HuH-7 (cell line): ENCODE results near the gene CERS3.
"Not testable (repeated sequence)": the region's sequence is repeated elsewhere in the genome, so short reads cannot be mapped to it uniquely, and the experiment has no call there.

ENCODE experiments used
- DNase-seq: peaks from one replicate; pipeline ENCODE4 v3.0.0; 2011; ENCODE audit warnings: low spot score

CERS3 gene

DNA sequence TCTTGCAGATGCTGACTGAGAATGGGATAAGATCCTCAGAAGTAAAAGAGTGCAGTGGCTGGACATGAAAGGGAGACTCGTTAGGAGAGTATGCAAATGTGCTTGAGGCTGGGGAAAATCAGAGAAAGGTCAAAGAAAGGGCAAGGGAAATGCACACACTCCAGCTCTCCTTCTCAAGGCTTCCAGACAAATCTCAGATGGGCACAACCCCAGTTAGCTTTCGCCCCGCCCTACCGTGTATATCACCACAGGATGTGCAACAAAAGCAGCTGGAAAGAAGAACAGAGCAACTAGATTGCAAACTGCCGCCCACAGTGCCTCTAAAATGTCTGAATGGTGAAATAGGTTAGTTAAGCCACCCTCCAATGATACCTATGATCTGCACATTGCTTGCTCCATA, 63.9 kb downstream of the CERS3 start:
- no peak for DNase-seq

DNA sequence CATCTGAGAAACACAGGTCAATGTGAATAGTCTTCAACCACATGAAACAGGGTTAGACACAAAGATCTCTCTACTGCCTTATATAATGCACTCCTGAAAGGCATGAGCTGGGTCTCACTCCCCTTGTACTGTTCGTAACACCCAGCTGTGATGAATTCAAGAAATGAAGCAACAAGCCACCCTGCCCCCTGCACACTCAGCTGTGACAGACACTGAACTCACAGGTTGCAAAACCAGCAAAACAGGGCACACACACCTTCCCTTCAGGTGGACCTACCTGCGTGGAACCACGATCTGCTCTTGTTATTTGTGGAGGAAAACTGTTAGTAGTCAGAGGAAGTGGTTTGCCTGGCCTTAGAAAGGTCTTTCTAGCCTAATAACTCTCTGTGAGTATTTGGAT, 64.5 kb downstream of the CERS3 start:
- no peak for DNase-seq

DNA sequence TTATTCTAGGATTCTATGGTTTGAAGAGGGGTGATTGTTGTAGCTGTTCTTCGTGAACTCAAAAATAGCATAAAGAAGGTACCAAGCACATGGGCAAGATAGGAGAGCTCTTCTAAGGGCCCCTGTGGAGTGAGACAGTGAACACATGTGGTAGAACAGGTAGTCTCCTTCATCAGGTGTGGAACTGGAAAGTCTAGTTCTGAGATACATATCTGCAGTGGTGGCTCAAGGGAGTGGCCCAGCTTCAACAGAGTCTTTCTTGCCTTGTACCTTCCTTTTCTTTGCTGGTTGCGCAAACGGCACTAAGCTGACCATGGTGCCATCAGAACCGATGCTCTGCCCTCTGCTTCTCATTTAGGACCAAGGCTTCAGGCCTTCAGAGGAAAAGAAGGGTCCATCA, 65.2 kb downstream of the CERS3 start:
- no peak for DNase-seq

DNA sequence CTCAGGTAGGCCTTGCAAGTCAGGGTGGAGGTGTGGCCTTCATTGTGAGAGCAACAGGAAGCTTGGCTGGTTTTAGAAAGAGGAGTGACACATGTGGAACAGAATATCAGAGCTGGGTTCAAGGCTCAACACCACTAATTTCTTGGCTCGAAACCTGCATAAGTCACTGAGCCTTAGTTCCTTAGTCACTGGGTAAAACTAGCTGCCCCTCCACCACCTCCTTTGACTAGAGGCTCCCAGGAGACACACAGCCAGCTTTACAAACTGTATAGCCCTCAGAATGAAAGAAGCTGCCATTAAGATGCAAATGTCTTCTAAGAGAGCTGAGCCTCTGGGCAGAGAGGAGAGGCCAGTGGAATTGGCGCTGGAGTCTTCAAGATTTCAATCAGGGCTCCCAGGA, 67.7 kb downstream of the CERS3 start:
- DNase-seq: no peak

DNA sequence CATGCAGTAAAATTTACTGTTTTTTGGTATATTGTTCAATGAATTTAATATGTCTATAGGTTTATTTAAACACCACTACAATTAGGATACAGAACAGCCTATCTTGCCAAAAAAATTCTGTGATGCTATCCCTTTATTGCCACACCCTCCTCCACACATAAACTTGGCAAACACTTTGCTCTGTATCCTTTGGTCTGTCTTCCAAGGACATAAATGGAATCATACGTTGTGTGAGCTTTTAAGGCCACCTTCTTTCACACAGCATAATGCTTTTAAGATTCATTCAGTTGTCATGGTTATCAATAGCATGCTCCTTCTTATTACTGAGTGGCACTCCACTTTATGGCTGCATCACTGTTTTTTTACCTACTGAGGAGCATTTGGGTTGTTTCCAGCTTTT, 71.5 kb downstream of the CERS3 start:
- DNase-seq: no peak

DNA sequence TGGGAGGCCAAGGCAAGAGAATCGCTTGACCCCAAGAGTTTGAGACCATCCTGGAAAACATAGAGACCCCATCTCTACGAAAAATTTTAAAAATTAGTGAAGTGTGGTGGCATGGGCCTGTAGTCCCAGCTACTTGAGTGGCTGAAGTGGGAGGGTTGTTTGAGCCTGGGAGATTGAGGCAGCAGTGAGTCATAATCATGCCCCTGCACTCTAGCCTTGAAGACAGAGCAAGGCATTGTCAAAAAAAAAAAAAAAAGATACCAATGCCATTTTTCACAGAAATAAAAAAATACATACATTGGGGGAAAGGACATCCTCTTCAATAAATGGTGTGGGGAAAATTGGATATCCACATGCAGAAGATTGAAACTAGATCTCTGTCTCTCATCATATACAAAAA, 74.6 kb downstream of the CERS3 start:
- DNase-seq: no peak

DNA sequence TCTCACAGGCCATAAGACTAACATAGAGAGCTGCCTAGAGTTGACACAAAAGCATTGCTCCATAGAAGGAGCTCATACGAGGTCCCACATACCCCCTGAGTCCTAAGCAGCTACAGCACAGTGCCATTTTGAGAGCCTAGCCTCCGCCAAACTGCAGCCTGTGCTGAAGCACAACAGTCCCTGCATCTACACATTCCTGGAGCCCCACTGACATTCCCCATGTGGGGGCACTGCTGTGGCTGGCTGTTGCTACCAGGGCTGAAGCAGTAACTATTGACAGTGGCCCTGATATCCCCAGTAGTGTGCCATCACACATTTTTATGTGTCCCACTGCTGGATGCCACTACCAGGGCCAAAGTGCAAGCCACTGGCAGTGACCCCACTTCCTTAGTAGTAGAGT, 80.3 kb downstream of the CERS3 start:
- DNase-seq: no peak

DNA sequence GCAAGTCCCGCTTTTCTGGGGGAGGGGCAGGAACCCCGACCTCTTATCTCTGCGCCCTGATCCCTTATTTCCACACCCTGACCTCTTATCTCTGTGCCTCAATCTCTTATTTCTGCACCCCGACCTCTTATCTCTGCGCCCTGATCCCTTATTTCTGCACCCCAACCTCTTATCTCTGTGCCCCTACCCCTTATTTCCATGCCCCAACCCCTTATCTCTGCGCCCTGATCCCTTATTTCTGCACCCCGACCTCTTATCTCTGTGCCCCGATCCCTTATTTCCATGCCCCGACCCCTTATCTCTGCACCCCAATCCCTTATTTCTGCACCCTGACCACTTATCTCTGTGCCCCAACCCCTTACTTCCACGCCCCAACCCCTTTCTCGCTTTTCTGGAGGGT, 87.7 kb downstream of the CERS3 start:
- not testable (repeated sequence) for DNase-seq

DNA sequence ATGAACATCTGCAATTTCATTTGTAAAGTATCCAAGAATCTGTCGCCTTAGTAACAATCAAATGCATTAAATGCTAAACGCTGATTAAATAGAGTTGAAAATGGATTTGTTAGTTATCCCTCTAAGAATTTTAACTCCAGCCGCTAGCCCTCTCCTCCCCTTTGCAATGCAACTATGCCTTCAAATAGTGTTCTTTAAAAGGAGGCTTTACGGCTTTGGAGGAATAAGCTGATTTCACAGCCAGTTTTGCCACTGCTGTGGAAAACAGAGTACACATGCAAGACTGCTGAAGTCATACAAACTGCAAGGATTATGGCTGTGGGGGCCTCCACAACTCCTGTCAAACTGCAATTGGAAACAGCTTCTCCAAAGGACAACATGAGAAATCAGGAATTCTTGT, 89.2 kb downstream of the CERS3 start:
- no peak for DNase-seq

DNA sequence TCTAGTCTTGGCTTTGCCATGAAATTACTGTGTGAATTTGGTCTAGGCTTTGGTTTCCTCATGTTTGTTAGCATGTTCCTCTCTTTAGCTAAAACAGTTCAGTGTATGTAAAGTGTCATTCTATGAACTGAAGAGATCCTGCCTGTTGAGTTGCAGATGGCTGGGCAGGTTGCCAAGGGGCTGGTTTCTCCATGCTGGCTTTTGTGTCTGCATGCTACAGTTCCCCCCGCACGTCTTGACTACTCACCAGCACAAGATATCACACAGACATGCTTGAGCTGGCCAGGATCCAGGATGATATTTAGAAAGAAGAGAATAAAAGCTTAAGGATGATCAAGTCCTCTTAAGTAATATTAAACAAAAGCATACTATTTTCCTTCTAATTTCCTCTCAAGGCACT, 90.2 kb downstream of the CERS3 start:
- no peak for DNase-seq

DNA sequence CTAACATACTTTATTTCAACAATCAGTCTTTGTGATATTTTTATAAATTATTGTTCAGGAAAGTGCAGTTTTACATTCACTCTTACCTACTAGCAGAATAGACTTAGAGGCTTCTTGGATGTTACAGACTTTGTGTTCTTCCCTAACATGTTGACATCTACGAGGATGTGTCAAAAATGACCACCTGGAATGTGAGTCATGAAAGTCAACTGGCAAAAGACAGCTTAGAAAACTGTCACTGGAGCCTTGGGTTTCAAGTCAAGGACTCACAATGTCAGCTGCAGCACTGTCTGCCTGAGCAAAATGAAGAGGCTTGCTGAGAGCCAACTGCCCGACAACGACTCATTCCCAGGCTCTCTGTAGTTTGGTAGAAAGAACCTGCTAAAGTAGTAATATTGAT, 91.5 kb downstream of the CERS3 start:
- DNase-seq: no peak

DNA sequence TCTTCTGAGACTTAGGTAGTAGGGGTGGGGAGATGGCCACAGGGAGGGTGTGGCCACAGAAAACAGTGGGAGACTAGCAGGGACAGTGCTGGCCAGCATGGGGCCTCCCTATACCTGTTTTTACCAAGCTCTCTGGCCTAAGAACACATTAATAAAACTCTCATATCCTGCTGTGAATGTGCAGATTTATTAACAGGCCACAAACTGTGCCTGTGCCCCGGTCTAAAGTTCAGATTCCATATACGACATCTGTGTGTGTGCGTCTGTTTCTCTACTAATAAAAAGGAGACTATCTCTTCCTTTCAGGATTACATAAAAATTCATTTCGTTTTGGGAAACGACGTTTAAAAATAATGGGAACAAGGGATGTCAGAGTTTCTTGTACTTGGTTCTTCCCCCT, 94.2 kb downstream of the CERS3 start:
- DNase-seq: no peak

DNA sequence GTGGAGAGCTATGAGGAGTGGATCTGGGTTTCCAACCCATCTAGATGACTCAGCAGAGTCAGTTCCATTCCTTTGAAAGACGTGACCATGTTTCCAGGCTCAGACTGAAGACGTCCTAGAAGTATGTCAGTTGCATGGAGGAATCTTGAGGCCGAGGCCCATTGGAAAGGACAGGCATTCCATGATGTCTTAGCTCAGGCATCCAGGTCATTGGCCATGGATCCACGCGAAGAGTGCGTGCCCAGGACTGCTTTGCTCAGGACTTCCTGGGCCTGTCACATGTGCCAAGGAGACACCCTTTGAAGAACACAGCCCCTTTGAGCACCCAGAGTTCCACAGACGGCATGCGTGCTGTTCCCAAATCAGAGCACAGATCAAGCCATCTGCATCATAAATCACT, 94.7 kb downstream of the CERS3 start:
- no peak for DNase-seq

DNA sequence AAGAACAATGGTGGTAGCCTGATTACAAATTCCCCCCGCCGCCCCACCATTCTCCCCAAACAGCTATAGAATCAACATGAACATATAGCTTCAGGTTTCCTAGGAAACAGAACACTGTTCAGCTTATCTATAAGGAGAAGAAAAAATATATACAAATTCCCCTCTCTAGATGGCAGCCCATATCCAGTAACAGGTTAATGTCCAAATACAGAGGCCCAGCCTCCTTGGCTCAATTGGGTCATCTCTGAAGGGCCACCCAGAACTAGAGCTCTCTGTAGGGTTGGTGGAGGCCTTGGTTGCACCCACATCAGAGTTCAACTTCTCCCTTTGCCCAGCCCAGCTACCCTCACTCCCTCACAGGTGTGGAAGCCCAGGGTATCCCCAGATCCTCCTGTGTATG, 95.4 kb downstream of the CERS3 start:
- no peak for DNase-seq

DNA sequence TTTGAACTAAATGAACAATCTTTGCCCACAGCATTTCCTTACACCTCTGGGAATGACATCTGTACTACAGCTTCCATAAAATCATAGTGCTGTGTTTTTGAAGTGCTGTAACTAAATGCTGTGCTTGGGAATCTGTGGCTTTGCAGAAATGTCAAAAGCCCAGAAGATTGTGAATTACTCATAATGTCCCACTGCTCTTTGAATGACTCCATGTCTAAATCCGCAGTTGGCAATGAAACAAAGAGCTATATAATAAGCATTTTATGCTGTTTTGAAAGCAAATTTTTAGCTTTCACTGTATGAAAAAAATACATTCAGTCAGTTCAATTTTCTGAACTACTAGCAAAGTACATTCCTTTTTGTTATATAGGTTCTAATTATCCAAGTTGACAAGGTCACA, 98.3 kb downstream of the CERS3 start:
- no peak for DNase-seq

DNA sequence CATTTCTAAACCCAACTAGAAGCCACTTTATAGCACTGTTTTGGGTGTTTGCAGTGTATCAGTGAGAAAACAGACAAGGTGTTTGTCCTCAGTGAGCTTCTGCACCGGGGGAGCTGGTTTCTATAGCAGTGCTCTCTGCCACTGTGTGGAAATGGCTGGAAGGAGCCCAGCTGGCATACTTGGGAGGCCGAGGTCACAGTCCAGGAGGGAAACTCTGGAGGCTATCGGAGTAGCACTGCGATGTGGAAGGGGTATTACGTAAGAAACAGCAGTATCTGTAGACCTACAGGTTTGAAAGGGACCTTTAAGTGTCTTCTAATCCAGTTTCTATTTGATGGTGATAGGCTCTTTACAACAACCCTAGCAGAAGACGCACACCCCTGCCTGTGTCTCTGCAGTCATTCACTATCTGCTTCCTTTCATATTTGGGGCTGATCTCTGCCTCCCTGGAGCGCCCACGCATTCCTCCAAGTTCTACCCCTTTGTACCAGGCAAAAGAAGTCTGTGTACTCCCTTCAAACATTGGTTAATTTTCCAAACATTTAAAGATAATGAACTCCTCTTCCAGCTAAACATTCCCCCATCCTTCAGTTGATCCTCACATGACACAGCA, 99.5 kb downstream of the CERS3 start:
- DNase-seq: no peak

DNA sequence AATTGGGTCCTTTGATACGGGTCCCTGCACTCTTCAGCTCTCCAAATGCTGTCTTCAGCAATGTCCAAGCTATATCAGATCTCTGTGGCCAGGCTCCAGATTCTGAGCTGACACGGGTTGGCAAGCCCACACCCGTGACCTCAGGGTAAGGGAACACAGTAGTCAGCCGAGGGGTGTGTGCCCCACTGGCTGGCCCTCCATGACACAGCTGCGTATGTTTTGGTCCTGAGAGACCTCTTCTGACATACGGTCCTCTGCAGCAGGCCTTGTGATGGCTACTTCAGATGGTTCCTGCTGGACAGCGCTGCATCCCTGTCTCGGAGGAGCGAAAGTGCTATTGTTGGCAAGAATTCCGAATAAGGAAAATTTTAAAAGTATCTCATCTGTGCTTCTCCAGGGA, 101.8 kb downstream of the CERS3 start:
- no peak for DNase-seq

DNA sequence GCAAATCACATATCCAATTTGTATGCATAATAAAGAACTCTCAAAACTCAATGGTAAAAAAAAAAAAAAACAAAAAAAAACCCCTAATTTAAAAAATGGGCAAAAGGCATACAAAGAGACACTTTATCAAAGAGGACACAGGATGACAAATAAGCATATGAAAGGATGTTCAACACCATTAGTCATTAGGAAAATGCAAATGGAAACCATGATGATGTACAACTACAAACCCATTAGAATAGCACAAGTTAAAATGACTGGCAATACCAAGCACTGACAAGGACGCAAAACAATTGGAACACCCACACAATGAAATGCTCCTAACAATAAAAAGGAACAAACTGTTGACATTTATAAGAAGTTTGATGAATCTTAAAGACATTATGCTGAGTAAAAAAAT, 123.6 kb downstream of the CERS3 start:
- no peak for DNase-seq

DNA sequence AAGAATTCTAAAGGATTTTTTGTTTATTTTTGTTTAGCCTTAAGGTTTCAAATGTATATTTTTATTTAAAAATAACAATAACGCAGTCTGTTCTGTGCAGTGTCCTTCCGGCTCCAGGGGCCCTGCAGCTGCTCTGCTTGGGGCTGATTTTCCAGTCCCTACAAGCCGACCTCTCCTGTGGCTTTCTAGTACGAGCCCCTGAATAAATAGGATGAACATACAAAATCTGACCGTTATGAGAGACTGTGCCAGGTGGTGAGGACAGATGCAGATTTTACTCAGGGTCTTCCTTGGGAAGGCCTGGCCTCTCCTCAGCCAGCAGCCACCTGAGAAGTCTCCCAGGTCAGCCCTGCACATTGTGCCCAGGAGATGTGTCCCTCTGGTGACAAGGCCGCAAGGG, 127.8 kb downstream of the CERS3 start:
- no peak for DNase-seq

DNA sequence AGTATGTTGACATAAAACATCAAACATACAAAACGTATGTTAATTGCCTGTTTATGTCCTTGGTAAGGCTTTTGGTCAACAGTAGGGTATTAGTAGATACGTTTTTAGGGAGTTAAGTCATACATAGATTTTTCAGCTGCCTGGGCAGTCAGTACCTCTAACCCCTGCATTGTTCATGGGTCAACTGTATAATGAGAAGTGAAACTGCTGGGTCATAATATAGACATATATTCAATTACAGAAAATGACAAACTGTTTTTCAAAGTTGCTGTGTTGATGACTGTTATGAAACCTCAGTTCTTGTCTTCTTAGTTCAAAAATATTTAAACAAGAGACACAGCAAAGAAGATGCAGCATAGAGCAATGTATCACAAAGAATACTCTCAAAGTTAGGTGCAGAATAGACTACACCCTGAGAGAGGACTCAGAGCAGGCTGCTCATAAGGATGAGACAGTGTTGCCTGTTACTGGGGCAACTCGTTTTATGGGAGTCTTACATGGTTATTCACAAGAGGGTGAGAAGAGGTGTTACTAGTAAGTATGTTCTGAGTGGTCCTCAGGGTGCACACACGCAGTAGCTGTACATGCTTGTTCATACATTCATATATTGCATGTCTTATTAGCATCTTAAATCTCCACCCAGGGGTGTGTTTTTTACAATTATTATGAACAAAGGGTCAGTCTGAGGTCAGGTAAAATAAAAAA, 133.9 kb downstream of the CERS3 start:
- no peak for DNase-seq

DNA sequence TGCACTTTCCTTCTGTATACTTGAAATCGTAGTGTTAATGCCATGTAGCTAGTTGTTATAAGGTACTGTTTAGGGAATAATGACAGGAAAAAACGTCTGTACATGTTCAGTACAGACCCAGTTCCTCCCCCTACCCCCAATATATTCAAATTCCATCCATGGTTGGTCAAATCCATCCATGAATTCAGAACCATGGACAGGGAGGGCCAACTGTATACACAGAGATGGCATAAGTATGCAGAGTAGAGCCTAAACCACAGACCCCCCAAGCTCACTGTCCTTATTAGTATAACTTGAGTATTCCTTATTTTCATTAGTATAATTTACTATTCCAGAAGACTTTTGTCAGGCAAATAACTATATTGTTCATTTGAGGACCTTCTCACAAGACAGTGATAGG, 135.7 kb downstream of the CERS3 start:
- no peak for DNase-seq

DNA sequence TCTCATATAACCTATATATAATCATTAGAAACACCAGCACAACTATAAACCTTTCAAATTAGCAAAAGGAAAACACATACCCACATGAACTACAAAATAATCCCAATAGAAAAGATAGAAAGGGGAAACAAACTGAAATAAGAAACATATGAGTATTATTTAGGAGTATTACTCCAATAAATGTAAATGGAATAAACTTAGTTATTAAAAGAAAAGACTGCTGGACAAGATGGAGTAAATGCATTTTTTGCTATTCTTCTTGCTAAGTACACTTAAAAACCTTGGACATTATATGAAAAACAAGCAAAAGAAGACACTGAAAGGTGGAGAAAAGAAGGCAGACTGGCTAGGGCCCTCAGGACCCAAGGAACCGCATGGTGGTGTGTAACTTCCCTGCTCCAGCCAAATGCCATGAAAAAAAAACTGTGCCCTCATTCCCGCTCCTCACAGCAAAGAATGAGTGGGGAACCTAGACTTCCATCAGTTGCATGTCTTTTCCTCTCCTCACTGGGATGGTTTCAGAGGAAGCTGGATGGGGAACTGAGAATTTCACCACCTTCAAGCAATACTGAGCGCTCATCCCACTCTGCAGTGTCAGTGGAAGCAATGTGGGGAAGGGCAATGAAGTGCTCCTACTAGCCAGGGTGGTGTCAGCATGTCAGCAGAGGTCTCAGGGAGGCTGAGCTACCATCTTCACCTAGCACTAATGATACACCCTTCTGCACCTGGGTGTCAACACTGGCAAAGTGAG, 143.3 kb downstream of the CERS3 start:
- DNase-seq: no peak

DNA sequence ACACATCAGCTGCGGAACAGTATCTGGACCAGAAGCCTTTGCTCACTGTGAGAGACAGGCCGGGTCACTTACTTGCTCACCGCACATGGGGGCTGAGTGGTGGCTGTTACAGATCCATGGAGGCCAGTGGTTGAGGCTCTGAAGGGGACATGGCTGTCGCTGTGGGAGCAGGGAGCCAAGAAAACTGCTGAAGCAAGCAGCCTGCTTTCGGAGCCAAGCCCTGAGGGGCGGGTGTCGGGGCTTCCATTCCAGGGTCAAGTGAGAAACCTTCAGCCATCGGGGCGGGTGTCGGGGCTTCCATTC, 144.7 kb downstream of the CERS3 start:
- no peak for DNase-seq
